Stomach smooth muscle (tissue), 2 donors: ENCODE results near the gene LUZP4.

ENCODE experiments used
- H3K27ac ChIP-seq: one replicate; pipeline ENCODE4 v1.7.0; 2013; ENCODE audit warnings: mild to moderate bottlenecking, low read length, inconsistent platforms
- H3K27me3 ChIP-seq, 2 donors: one replicate each; pipeline ENCODE4 v1.7.0; 2013; ENCODE audit warnings: low read length in 2 of 2; ENCODE audit not compliant: insufficient read depth in 2 of 2, control insufficient read depth in 1 of 2
- H3K36me3 ChIP-seq, 2 donors: one replicate each; pipeline ENCODE4 v1.7.0; 2013; ENCODE audit warnings: low read length in 2 of 2; ENCODE audit not compliant: control insufficient read depth in 2 of 2, insufficient read depth in 2 of 2
- H3K4me1 ChIP-seq: one replicate; pipeline ENCODE4 v1.7.0; 2013; ENCODE audit warnings: low read length; ENCODE audit not compliant: control insufficient read depth, insufficient read depth
- H3K4me3 ChIP-seq, 2 donors: one replicate each; pipeline ENCODE4 v1.7.0; 2013; ENCODE audit warnings: low read length in 2 of 2
- H3K9ac ChIP-seq, 2 donors: one replicate each; pipeline ENCODE4 v1.7.0; 2013; ENCODE audit warnings: low read length in 2 of 2, mild to moderate bottlenecking in 1 of 2
- H3K9me3 ChIP-seq, 2 donors: one replicate each; pipeline ENCODE4 v1.7.0; 2013; ENCODE audit warnings: low read length in 2 of 2; ENCODE audit not compliant: control insufficient read depth in 2 of 2
- donor health status: healthy.
- donor health status: Pancreatic carcinoma.

Gene LUZP4, protein sequence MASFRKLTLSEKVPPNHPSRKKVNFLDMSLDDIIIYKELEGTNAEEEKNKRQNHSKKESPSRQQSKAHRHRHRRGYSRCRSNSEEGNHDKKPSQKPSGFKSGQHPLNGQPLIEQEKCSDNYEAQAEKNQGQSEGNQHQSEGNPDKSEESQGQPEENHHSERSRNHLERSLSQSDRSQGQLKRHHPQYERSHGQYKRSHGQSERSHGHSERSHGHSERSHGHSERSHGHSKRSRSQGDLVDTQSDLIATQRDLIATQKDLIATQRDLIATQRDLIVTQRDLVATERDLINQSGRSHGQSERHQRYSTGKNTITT

DNA sequence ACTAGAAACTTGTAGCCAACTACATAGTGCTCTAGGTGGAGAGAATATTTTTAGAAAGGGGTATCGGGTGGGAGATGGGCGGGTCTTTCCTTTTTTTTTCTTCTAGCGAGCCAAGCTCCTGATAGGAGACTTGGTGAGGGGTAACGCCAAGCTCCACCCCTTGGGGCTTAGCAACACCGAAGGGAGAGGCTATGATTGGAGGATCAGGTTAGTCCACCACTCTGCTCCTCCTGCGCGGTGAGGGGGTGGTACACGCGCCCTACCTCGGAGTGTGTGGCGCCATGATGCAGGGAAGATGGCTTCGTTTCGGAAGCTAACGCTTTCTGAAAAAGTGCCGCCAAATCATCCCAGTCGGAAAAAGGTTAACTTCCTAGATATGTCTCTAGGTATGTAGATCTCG lies at the start of gene LUZP4:
TSS of gene LUZP4 (plus strand) at position 251 of the 400 bp plus-strand sequence. CDS start at position 296, 45 bp downstream.
- Histone ChIP-seq H3K27ac (no peak within 1 kb of the TSS), H3K4me3 (no peak within 1 kb of the TSS), H3K9ac (no peak within 1 kb of the TSS), H3K4me1 (no peaks in the 10 kb centered on the region), H3K9me3 (peaks cover 0 to 6% of the 10 kb centered on the region in 2 donors), H3K36me3 (no peaks in the 10 kb centered on the region), H3K27me3 (peaks cover 0 to 5% of the 10 kb centered on the region in 2 donors)

DNA sequence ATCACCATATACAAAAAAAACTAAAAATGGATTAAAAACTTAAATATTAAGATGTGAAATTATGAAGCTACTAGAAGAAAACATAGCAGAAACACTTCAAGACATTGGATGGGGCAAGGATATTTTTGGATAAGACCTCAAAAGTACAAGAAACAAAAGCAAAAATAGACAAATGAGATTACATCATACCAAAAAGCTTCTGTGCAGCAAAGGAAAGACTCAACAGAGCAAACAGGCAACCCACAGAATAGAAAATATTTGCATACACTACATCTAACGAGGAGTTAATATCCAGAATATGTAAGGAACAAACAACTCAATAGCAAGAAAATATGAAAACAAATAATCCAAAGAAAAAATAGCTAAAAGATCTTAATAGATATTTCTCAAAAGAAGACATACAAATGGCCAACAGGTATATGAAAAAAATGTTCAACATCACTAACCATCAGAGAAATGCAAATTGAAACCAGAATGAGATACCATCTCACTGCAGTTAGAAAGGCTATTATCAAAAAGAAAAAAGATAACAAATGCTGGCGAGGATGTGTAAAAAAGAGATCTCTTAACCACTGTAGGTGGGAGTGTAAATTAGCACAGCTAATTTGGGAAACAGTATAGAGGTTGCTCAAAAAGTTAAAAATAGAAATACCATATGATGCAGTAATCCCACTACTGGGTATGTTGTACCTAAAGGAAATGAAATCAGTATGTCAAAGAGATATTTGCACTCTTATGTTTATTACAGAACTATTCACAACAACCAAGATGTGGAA lies 37.9 kb upstream of the LUZP4 start:
- H3K9ac ChIP-seq: no peak overlapping the region
- peaks cover 0 to 4% of the 10 kb centered on the region in 2 donors for H3K27me3 ChIP-seq
- no peaks in the 10 kb centered on the region for H3K36me3 ChIP-seq
- no peaks in the 10 kb centered on the region for H3K9me3 ChIP-seq
- no peak overlapping the region for H3K4me3 ChIP-seq
- no peak overlapping the region for H3K27ac ChIP-seq
- H3K4me1 ChIP-seq: no peaks in the 10 kb centered on the region

DNA sequence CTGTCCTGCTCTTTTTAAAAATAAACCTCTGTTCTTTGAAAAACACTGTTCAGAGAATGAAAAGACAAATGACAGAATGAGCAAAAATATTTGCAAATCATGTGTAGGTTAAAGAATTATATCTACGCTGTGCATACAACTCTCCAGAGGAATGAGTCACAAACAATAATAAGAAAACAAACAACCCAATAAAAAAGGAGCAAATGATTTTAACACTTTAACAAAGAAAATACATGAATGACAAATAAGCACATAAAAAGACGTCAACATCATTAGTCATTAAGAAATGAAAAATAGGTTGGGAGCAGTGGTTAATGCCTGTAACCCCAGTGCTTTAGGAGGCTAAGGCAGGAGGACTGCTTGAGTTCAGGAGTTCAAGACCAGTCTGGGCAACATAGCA lies 34.5 kb upstream of the LUZP4 start:
- Histone ChIP-seq H3K9me3 (no peaks in the 10 kb centered on the region), H3K36me3 (no peaks in the 10 kb centered on the region), H3K27me3 (no peaks in the 10 kb centered on the region), H3K4me1 (no peaks in the 10 kb centered on the region), H3K4me3 (no peak overlapping the region), H3K9ac (no peak overlapping the region), H3K27ac (no peak overlapping the region)

DNA sequence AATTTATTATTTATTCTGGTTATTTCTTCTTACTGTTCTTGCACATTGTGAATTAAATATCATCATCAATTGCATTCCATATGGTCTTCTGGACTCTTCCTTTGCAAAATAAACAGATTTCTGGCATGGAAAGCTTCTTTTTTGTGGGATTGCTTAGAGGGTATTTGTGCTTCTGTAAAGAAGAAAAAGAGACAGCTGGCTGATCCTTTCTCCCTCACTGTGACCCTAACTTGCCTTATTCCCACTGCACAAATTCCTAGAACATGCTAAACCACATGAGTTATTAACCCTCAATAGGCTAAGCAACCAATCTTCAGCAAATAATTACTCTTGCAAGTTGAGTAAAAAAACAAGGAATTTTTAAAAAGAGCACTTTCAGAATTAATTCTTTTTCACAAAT lies 31.8 kb upstream of the LUZP4 start:
- H3K4me3 ChIP-seq: no peak overlapping the region
- no peaks in the 10 kb centered on the region for H3K4me1 ChIP-seq
- H3K27me3 ChIP-seq: peaks cover 0 to 3% of the 10 kb centered on the region in 2 donors
- H3K9ac ChIP-seq: no peak overlapping the region
- no peaks in the 10 kb centered on the region for H3K9me3 ChIP-seq
- H3K36me3 ChIP-seq: no peaks in the 10 kb centered on the region
- no peak overlapping the region for H3K27ac ChIP-seq

DNA sequence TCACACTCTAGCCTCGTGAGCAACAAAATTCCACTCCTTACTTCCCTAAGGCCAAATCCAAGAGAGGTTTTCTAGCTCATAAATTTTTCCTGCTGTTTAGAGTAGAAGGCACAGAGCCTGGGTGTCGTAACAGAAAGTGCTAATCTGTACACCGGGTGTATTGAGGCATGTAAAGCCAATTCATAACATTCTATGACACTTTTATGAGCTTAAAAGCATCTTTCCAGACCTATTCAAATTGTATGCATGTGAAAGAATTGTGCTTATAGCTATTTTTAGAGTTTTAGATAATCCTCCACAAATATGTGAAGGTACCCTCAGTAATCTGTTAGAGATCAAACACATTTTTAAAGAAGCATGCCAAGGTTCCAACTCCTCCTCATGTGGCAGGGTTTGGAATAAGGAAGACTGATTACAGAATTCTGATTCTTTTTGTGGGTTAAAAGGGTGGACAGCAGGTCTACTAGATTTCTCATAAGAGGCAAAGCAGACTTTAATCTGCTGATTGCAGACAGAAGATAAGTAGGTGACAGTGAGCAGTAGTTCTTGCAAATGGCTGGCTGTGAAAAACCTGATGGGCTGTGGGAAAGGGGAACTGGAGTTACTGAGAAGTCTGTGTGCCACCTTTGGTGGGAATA lies 30.2 kb upstream of the LUZP4 start:
- Histone ChIP-seq H3K36me3 (no peaks in the 10 kb centered on the region), H3K27ac (no peak overlapping the region), H3K4me1 (no peaks in the 10 kb centered on the region), H3K27me3 (peaks cover 0 to 3% of the 10 kb centered on the region in 2 donors), H3K9ac (no peak overlapping the region), H3K4me3 (no peak overlapping the region), H3K9me3 (no peaks in the 10 kb centered on the region)

DNA sequence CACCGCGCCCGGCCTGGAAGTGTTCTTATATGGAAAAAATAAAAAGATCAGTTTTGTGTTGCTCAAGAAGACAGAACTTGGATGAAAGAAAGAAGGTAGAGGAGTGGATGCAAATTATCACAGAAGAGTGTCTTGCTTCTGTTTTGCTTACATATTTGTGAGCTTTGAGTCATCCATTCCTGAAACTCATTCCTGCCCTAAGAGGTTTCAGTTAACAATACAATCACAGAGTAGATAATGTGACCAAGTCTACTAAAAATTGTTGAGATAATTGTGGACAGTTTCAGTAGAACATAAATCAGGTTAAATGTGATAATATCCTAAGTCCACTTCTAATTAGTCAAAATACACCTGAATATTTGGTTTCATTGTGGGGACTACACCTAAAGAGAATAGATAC lies 29.2 kb upstream of the LUZP4 start:
- Histone ChIP-seq H3K9ac (no peak overlapping the region), H3K27me3 (peaks cover 0 to 3% of the 10 kb centered on the region in 2 donors)

DNA sequence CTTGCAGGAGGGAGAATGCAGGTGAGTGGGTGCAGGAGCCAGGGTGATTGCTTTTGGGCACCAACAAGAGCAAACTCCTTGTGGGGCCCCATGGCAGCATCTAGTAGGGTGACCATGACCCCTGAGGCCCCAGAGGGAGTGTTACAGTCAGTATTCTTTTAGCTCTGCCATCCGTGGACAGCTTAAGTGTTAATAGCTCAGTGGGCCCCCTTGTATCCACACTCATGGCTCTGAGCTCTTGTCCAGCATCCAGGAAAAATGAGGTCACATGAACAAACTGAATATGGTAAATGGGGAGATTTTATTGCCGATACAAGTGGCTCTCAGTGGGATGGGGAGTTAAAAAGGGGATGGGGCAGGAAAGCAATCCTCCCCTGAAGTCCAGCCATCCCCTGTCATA lies 28.4 kb upstream of the LUZP4 start:
- H3K27me3 ChIP-seq: peaks cover 0 to 3% of the 10 kb centered on the region in 2 donors
- H3K9me3 ChIP-seq: no peaks in the 10 kb centered on the region
- no peak overlapping the region for H3K27ac ChIP-seq
- no peak overlapping the region for H3K4me3 ChIP-seq
- no peak overlapping the region for H3K9ac ChIP-seq
- no peaks in the 10 kb centered on the region for H3K36me3 ChIP-seq
- no peaks in the 10 kb centered on the region for H3K4me1 ChIP-seq

More for the DNA sequence above, 29.2 kb upstream of the LUZP4 start:
- Histone ChIP-seq H3K27ac (no peak overlapping the region), H3K9me3 (no peaks in the 10 kb centered on the region), H3K4me3 (no peak overlapping the region), H3K4me1 (no peaks in the 10 kb centered on the region), H3K36me3 (no peaks in the 10 kb centered on the region)

DNA sequence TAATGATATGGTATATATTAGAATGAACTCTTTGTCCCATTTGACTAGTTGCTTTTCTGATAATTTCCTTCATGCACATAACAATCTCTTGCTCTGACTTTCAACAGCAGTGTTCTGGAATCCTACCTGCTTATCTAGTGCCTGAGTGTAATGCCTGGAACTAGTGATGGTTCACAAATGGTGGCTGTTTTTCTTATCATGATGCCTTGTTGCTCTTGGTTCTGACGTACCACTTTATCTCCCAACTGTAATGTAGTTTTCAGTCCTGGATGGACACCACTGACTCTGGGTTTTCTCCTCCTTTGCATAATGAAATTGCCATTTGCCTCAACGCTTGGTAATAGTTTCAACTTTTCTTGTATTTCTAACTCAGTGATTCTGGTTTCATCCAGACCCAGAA lies 25.5 kb upstream of the LUZP4 start:
- H3K36me3 ChIP-seq: no peaks in the 10 kb centered on the region
- H3K4me3 ChIP-seq: no peak overlapping the region
- H3K9me3 ChIP-seq: no peaks in the 10 kb centered on the region
- H3K4me1 ChIP-seq: no peaks in the 10 kb centered on the region
- H3K27me3 ChIP-seq: peaks cover 0 to 3% of the 10 kb centered on the region in 2 donors
- H3K9ac ChIP-seq: no peak overlapping the region
- no peak overlapping the region for H3K27ac ChIP-seq

DNA sequence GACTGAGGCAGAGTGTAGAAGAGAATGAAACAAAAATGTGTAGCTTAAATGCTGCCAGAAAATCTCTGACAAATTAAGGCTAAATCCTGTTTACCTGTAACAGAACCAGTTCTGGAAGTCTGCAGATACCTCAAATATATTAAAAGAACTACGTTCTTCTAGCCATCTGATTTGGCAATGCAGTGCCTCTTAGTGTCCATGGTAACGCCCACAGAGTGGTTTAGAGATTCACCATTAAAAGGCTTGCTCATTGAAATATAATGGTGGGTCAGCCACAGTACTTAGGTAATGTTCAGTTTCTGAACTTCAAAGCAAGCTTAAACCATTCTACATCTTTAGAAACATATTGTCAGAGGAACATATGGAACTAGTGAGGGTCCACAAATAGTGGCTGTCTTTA lies 23.2 kb upstream of the LUZP4 start:
- no peak overlapping the region for H3K9ac ChIP-seq
- no peak overlapping the region for H3K4me3 ChIP-seq

DNA sequence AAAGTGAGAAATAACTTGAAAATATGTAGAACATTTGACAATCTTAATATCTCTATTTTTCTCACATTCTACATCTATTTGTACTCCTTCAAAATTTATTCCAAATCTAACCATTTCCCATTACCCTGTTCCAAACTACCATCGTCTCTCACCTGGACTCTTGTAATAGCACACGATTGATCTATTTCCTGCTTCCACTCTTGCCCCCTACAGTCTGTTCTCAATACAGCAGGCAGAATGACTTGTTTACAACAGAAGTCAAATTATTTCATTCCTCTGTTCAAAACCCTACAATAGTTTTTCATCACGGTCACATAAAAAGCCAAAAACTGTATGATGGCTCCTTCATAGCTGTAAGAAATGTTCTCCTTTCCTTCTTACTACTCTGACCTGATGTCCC lies 21.1 kb upstream of the LUZP4 start:
- Histone ChIP-seq H3K4me1 (no peaks in the 10 kb centered on the region), H3K27me3 (no peaks in the 10 kb centered on the region), H3K36me3 (no peaks in the 10 kb centered on the region), H3K27ac (no peak overlapping the region), H3K4me3 (no peak overlapping the region), H3K9ac (no peak overlapping the region), H3K9me3 (no peaks in the 10 kb centered on the region)

More for the DNA sequence above, 23.2 kb upstream of the LUZP4 start:
- peaks cover 0 to 3% of the 10 kb centered on the region in 2 donors for H3K27me3 ChIP-seq
- no peaks in the 10 kb centered on the region for H3K4me1 ChIP-seq
- H3K36me3 ChIP-seq: no peaks in the 10 kb centered on the region
- H3K27ac ChIP-seq: no peak overlapping the region
- H3K9me3 ChIP-seq: no peaks in the 10 kb centered on the region
